Cardiac muscle cell (in vitro differentiated cells and primary cell): ENCODE results near the gene PRTFDC1. TPM values are rescaled to one million over a fixed set of nuclear protein-coding genes. Genes with fewer than 3 reads are reported as not detected.
A peak's percentile ranks its signal among the peaks of the same experiment; 100 is the strongest.

Source experiments
- DNase-seq, 2 donors: peaks; one replicate each; pipeline versions ENCODE4 v3.0.0 to v3.0.0-alpha.2; 2010 to 2017; ENCODE audit warnings: low read depth in 1 of 2, low spot score in 1 of 2
- H3K27ac ChIP-seq: fragments of 200-600 bp; sonication (generic); 2 replicates; pipeline ENCODE4 v1.5.1; 2016
- H3K27me3 ChIP-seq: fragments of 200-600 bp; sonication (generic); 2 replicates; pipeline ENCODE4 v1.6.0; 2016; ENCODE audit warnings: control low read depth
- H3K36me3 ChIP-seq: fragments of 200-600 bp; sonication (generic); 2 replicates; pipeline ENCODE4 v1.5.1; 2016; ENCODE audit warnings: control low read depth
- H3K4me1 ChIP-seq: fragments of 200-600 bp; sonication (generic); 2 replicates; pipeline ENCODE4 v1.8.1; 2017; ENCODE audit warnings: low read depth, mild to moderate bottlenecking, mixed run types
- H3K4me3 ChIP-seq: fragments of 200-600 bp; sonication (generic); 2 replicates; pipeline ENCODE4 v1.5.1; 2016; ENCODE audit warnings: mild to moderate bottlenecking
- H3K9me3 ChIP-seq: fragments of 200-600 bp; sonication (generic); 2 replicates; pipeline ENCODE4 v1.5.1; 2017; ENCODE audit warnings: low read depth, mild to moderate bottlenecking, control low read depth
- CTCF ChIP-seq: IDR thresholded peaks from 2 replicates; pipeline ENCODE4 v1.5.1; 2012; ENCODE audit warnings: low read depth, mild to moderate bottlenecking, low read length
- polyA plus RNA-seq: library from polyadenylated mRNA; unstranded; fragments of >200 nt; fragmentation: Nextera tagmentation; extraction: Ambion mirVana; gene quantifications from 2 replicates; pipeline ENCODE4 v1.2.1, GENCODE V29; 2016
- total RNA-seq: library from RNA; depleted of rRNA; stranded (reverse); fragments of >200 nt; gene quantifications from 2 replicates; pipeline ENCODE4 v1.2.3, GENCODE V29; 2016

PRTFDC1 gene
- total and polyA plus RNA-seq, 2 experiments from 2014 or later: 3.1 to 3.8 TPM

GRCh38 chr10:24894728-24895127, 57.7 kb downstream of the PRTFDC1 start:
- Histone ChIP-seq H3K4me1 (no peaks in the 10 kb centered on the region), H3K27ac (no peak overlapping the region), H3K9me3 (no peaks in the 10 kb centered on the region), H3K36me3 (no peaks in the 10 kb centered on the region), H3K27me3 (no peaks in the 10 kb centered on the region), H3K4me3 (no peak overlapping the region)
- no peak for TF ChIP-seq CTCF
- DNase-seq: no peak

DNA sequence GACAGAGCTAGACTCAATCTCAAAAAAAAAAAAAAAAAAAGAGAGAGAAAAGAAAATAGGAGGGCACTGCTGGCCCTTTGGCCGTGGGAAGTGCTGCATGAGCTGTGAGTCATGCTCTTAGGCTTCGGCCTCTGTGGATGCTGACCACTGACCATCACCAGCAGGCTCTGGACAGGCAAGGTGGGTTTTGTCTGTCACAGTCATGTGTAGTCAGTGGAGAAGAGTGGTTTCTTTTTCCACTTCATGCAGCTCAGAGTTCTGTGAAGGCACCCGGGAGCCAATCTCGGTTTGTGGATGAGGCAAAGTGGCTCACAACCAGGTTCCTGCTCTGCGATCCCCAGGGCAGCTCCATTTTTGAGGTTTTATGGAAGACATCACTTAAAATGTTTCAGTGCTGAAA, 58.1 kb downstream of the PRTFDC1 start:
- H3K4me3 ChIP-seq: no peak overlapping the region
- TF ChIP-seq CTCF: no peak
- no peaks in the 10 kb centered on the region for H3K9me3 ChIP-seq
- no peak overlapping the region for H3K27ac ChIP-seq
- peak in 1 of 2 donors; percentile 89 for DNase-seq
- no peaks in the 10 kb centered on the region for H3K36me3 ChIP-seq
- H3K27me3 ChIP-seq: no peaks in the 10 kb centered on the region
- no peaks in the 10 kb centered on the region for H3K4me1 ChIP-seq

GRCh38 chr10:24893127-24893526, 59.3 kb downstream of the PRTFDC1 start:
- Histone ChIP-seq H3K9me3 (no peaks in the 10 kb centered on the region), H3K27me3 (no peaks in the 10 kb centered on the region), H3K36me3 (no peaks in the 10 kb centered on the region), H3K4me3 (no peak overlapping the region), H3K27ac (no peak overlapping the region), H3K4me1 (no peaks in the 10 kb centered on the region)
- peak in 1 of 2 donors; percentile 73 for DNase-seq
- TF ChIP-seq CTCF: no peak

GRCh38 chr10:24891823-24892222, 60.6 kb downstream of the PRTFDC1 start:
- H3K4me3 ChIP-seq: no peak overlapping the region
- no peaks in the 10 kb centered on the region for H3K4me1 ChIP-seq
- peak in 1 of 2 donors; percentile 58 for DNase-seq
- no peaks in the 10 kb centered on the region for H3K36me3 ChIP-seq
- TF ChIP-seq CTCF: no peak
- H3K27me3 ChIP-seq: no peaks in the 10 kb centered on the region
- no peaks in the 10 kb centered on the region for H3K9me3 ChIP-seq
- H3K27ac ChIP-seq: no peak overlapping the region

GRCh38 chr10:24889639-24890038, 62.8 kb downstream of the PRTFDC1 start:
- TF ChIP-seq CTCF: no peak

DNA sequence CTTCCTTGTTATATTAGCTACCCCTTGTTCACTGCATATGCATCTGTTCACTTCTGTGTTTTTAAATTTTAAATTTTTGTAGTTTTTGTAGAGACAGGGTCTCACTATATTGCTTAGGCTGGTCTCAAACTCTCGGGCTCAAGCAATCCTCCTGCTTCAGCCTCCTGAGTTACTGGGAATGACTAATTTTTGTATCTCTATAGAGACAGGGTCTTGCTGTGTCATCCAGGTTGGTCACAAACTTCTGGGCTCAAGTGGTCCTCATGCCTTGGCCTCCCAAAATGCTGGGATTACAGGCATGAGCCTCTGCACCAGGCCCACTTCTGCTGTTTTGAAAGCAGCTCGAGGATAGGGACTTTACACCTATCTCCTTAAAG, 64.6 kb downstream of the PRTFDC1 start:
- Histone ChIP-seq H3K9me3 (no peaks in the 10 kb centered on the region), H3K36me3 (no peaks in the 10 kb centered on the region), H3K27ac (no peak overlapping the region), H3K4me3 (no peak overlapping the region), H3K27me3 (no peaks in the 10 kb centered on the region), H3K4me1 (no peaks in the 10 kb centered on the region)
- DNase-seq: no peak
- no peak for TF ChIP-seq CTCF

More at GRCh38 chr10:24889639-24890038, 62.8 kb downstream of the PRTFDC1 start:
- Histone ChIP-seq H3K4me1 (no peaks in the 10 kb centered on the region), H3K36me3 (no peaks in the 10 kb centered on the region), H3K4me3 (no peak overlapping the region), H3K27ac (no peak overlapping the region), H3K9me3 (no peaks in the 10 kb centered on the region), H3K27me3 (no peaks in the 10 kb centered on the region)
- DNase-seq: peak in 1 of 2 donors; percentile 21
